IPS-18a (cell line): ENCODE data around the gene GOLGA6A.
"Not testable (repeated sequence)": the region's sequence is repeated elsewhere in the genome, so short reads cannot be mapped to it uniquely, and the experiment has no call there.

Experiments used
- H3K27ac ChIP-seq: one replicate; pipeline ENCODE4 v1.5.1; 2013; ENCODE audit warnings: low read length
- H3K27me3 ChIP-seq: one replicate; pipeline ENCODE4 v1.6.1; 2013; ENCODE audit warnings: mild to moderate bottlenecking, low read length; ENCODE audit not compliant: control insufficient read depth, insufficient read depth
- H3K36me3 ChIP-seq: one replicate; pipeline ENCODE4 v1.6.1; 2013; ENCODE audit warnings: low read depth, low read length; ENCODE audit not compliant: control insufficient read depth
- H3K4me1 ChIP-seq: one replicate; pipeline ENCODE4 v1.6.1; 2013; ENCODE audit warnings: low read depth, low read length; ENCODE audit not compliant: control insufficient read depth
- H3K4me3 ChIP-seq: one replicate; pipeline ENCODE4 v1.5.1; 2013; ENCODE audit warnings: low read length
- H3K9ac ChIP-seq: one replicate; pipeline ENCODE4 v1.6.1; 2013; ENCODE audit warnings: mild to moderate bottlenecking, low read length, moderate library complexity
- H3K9me3 ChIP-seq: one replicate; pipeline ENCODE4 v1.6.1; 2013; ENCODE audit warnings: low read depth, low read length; ENCODE audit not compliant: control insufficient read depth

Gene GOLGA6A

GRCh38 chr15:74124196-74124595 is 41.8 kb upstream of the GOLGA6A start:
- Histone ChIP-seq H3K36me3 (no peaks in the 10 kb centered on the region), H3K9me3 (no peaks in the 10 kb centered on the region), H3K9ac (no peak overlapping the region), H3K27me3 (peaks cover 64% of the 10 kb centered on the region), H3K4me3 (no peak overlapping the region), H3K27ac (no peak overlapping the region), H3K4me1 (peaks cover 28% of the 10 kb centered on the region)

- Histone ChIP-seq H3K4me3 (no peak overlapping the region), H3K4me1 (peaks cover 22% of the 10 kb centered on the region), H3K27ac (no peak overlapping the region), H3K36me3 (no peaks in the 10 kb centered on the region), H3K9me3 (no peaks in the 10 kb centered on the region), H3K9ac (no peak overlapping the region), H3K27me3 (peaks cover 59% of the 10 kb centered on the region)
These were observed 41.3 kb upstream of the GOLGA6A start for GRCh38 chr15:74123658-74124057.

- Histone ChIP-seq H3K36me3 (no peaks in the 10 kb centered on the region), H3K27me3 (peaks cover 53% of the 10 kb centered on the region), H3K27ac (no peak overlapping the region)
These were observed 40.7 kb upstream of the GOLGA6A start for GRCh38 chr15:74123131-74123429.

GRCh38 chr15:74122403-74123130 is 40.2 kb upstream of the GOLGA6A start:
- H3K27me3 ChIP-seq: peaks cover 48% of the 10 kb centered on the region
- no peak overlapping the region for H3K27ac ChIP-seq
- no peak overlapping the region for H3K4me3 ChIP-seq
- no peaks in the 10 kb centered on the region for H3K36me3 ChIP-seq
- H3K9ac ChIP-seq: no peak overlapping the region
- H3K4me1 ChIP-seq: peaks cover 17% of the 10 kb centered on the region
- H3K9me3 ChIP-seq: no peaks in the 10 kb centered on the region

More at GRCh38 chr15:74123131-74123429, 40.7 kb upstream of the GOLGA6A start:
- Histone ChIP-seq H3K4me1 (peaks cover 17% of the 10 kb centered on the region), H3K4me3 (no peak overlapping the region), H3K9ac (no peak overlapping the region), H3K9me3 (no peaks in the 10 kb centered on the region)

- Histone ChIP-seq H3K4me1 (peaks cover 13% of the 10 kb centered on the region), H3K9me3 (no peaks in the 10 kb centered on the region), H3K27me3 (peaks cover 41% of the 10 kb centered on the region), H3K4me3 (no peak overlapping the region), H3K9ac (no peak overlapping the region), H3K36me3 (no peaks in the 10 kb centered on the region), H3K27ac (no peak overlapping the region)
These were observed 39.5 kb upstream of the GOLGA6A start for GRCh38 chr15:74121858-74122257.

- Histone ChIP-seq H3K27me3 (peaks cover 33% of the 10 kb centered on the region), H3K4me3 (no peak overlapping the region), H3K9me3 (no peaks in the 10 kb centered on the region), H3K27ac (no peak overlapping the region), H3K4me1 (peaks cover 13% of the 10 kb centered on the region), H3K9ac (no peak overlapping the region), H3K36me3 (no peaks in the 10 kb centered on the region)
These were observed 38.7 kb upstream of the GOLGA6A start for GRCh38 chr15:74121039-74121438.

- Histone ChIP-seq H3K36me3 (no peaks in the 10 kb centered on the region), H3K9me3 (no peaks in the 10 kb centered on the region), H3K9ac (no peak overlapping the region), H3K4me1 (peaks cover 13% of the 10 kb centered on the region), H3K4me3 (no peak overlapping the region), H3K27ac (no peak overlapping the region), H3K27me3 (peaks cover 27% of the 10 kb centered on the region)
These were observed 38.1 kb upstream of the GOLGA6A start for GRCh38 chr15:74120426-74120825.

- H3K9ac ChIP-seq: no peak overlapping the region
- H3K4me3 ChIP-seq: no peak overlapping the region
- H3K9me3 ChIP-seq: no peaks in the 10 kb centered on the region
- no peak overlapping the region for H3K27ac ChIP-seq
- H3K36me3 ChIP-seq: no peaks in the 10 kb centered on the region
- H3K27me3 ChIP-seq: no peaks in the 10 kb centered on the region
- H3K4me1 ChIP-seq: no peaks in the 10 kb centered on the region
These were observed 27.4 kb upstream of the GOLGA6A start for GRCh38 chr15:74109713-74110112.

GRCh38 chr15:74108611-74109010 is 26.3 kb upstream of the GOLGA6A start:
- not testable (repeated sequence) for H3K4me1 ChIP-seq, H3K36me3 ChIP-seq

GRCh38 chr15:74108111-74108510 is 25.8 kb upstream of the GOLGA6A start:
- no peaks in the 10 kb centered on the region for H3K4me1 ChIP-seq
- no peaks in the 10 kb centered on the region for H3K9me3 ChIP-seq
- no peak overlapping the region for H3K9ac ChIP-seq
- no peak overlapping the region for H3K4me3 ChIP-seq
- H3K27me3 ChIP-seq: no peaks in the 10 kb centered on the region
- no peaks in the 10 kb centered on the region for H3K36me3 ChIP-seq
- no peak overlapping the region for H3K27ac ChIP-seq

More at GRCh38 chr15:74108611-74109010, 26.3 kb upstream of the GOLGA6A start:
- not testable (repeated sequence) for H3K9me3 ChIP-seq, H3K27me3 ChIP-seq, H3K4me3 ChIP-seq, H3K27ac ChIP-seq, H3K9ac ChIP-seq

GRCh38 chr15:74099963-74100733 is 17.8 kb upstream of the GOLGA6A start:
- not testable (repeated sequence) for H3K9ac ChIP-seq, H3K4me1 ChIP-seq, H3K9me3 ChIP-seq, H3K27ac ChIP-seq, H3K27me3 ChIP-seq, H3K36me3 ChIP-seq
- peak overlapping the region; percentile 46 for H3K4me3 ChIP-seq
